ENCODE measurements around the gene HDAC4. TPM values are rescaled to one million over a fixed set of nuclear protein-coding genes. Genes with fewer than 3 reads are reported as not detected.

HDAC4 gene
- total RNA-seq, 1 donor = 20.3 TPM

GRCh38 chr2:239442192-239442591 lies 41.4 kb upstream of the HDAC4 start:
- no peak for DNase-seq (ENCODE audit: low read depth)
- H3K4me3 ChIP-seq (ENCODE audit: low read depth, low read length) = no peak overlapping the region
- no peak for TF ChIP-seq CTCF (IDR thresholded peaks at IDR 0.05; ENCODE audit: insufficient read depth, low read depth, low read length)

DNA sequence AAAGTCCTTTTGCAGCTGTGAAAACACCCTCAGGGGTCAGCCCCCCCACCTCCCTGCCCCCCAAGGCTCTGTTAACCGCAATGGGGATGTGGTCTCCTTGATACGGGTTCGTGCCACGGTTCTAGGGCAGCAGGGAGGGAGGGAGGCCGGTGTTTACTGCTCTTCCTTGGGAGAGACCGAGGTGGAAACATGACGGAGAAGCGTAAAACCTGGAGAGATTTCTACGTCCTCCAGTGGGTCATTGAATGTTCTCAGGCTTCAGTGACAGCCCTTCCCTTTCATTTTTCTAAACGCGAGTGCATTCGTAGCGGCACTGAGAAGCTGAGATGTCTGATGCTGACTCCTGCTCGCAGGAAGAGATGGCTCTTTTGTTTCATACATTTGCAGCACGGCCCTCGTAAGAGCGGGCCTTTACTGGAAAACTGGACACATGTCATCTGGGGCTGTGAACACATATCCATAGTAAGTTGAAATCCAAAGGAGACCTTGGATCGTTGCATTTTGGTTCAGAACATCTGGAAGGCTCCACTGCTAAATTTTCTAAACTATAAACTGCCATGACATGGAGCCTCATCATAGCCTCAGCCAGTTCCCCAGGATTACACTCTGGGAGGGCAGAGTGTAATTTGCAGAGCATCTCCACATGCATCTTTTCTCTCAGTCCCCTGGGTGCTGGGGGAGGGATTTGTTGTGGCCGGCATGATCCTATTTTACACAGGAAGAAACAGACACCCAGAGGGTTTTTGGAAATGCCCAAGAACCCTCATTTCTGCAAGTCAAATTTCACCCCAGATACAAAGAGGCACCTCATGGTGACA lies 40.6 kb upstream of the HDAC4 start:
- DNase-seq (ENCODE audit: low read depth) = no peak
- H3K4me3 ChIP-seq (ENCODE audit: low read depth, low read length) = no peak overlapping the region
- no peak for TF ChIP-seq CTCF (IDR thresholded peaks at IDR 0.05; ENCODE audit: insufficient read depth, low read depth, low read length)

DNA sequence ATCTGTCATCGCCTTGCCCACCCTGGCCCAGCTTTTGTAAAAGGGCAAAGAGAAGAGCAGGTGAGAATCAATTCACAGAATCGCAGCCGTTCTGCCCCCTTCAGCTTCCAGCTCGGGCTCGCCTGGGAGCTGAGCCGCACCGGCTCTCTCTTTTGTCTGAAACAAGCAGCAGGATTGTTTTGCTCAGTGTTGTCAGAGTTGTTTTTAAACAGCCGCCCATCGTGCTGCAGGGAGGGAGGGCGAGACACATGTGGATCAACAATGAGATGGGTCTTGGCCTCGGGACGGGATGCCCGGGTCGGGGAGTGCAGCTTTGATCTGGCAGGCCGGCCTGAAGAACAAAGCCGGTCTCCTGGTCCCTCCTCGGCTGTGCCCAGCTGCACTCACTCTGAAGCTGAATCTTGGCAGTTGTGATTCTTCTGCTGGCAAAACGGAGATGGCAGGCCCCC lies 39.7 kb upstream of the HDAC4 start:
- DNase-seq (ENCODE audit: low read depth) = no peak

GRCh38 chr2:239439754-239440315 lies 39.0 kb upstream of the HDAC4 start:
- no peak for TF ChIP-seq CTCF (IDR thresholded peaks at IDR 0.05; ENCODE audit: insufficient read depth, low read depth, low read length)
- H3K4me3 ChIP-seq (ENCODE audit: low read depth, low read length) = no peak overlapping the region

More for the DNA sequence above, 39.7 kb upstream of the HDAC4 start:
- no peak for TF ChIP-seq CTCF (IDR thresholded peaks at IDR 0.05; ENCODE audit: insufficient read depth, low read depth, low read length)
- no peak overlapping the region for H3K4me3 ChIP-seq (ENCODE audit: low read depth, low read length)

GRCh38 chr2:239438995-239439753 lies 38.4 kb upstream of the HDAC4 start:
- TF ChIP-seq CTCF (IDR thresholded peaks at IDR 0.05; ENCODE audit: insufficient read depth, low read depth, low read length) = no peak
- no peak overlapping the region for H3K4me3 ChIP-seq (ENCODE audit: low read depth, low read length)
- no peak for DNase-seq (ENCODE audit: low read depth)

More at GRCh38 chr2:239439754-239440315, 39.0 kb upstream of the HDAC4 start:
- no peak for DNase-seq (ENCODE audit: low read depth)

- no peak overlapping the region for H3K4me3 ChIP-seq (ENCODE audit: low read depth, low read length)
- no peak for TF ChIP-seq CTCF (IDR thresholded peaks at IDR 0.05; ENCODE audit: insufficient read depth, low read depth, low read length)
- DNase-seq (ENCODE audit: low read depth) = no peak
Observed at GRCh38 chr2:239438368-239438767, 37.5 kb upstream of the HDAC4 start.

Measured in fibroblast of villous mesenchyme (primary cell).